Lung (tissue), 12 donors: ENCODE data around the gene LINC00237. TPM values are rescaled to one million over a fixed set of nuclear protein-coding genes. Genes with fewer than 3 reads are reported as not detected.

ENCODE experiments used
- ATAC-seq: fragments of 200-7000 bp; cut with Tn5 transposase; one replicate; pipeline ENCODE4 v1.9.1; 2020; ENCODE audit warnings: moderate number of reproducible peaks; ENCODE audit not compliant: insufficient read depth, low FRiP score
- DNase-seq, 3 donors: peaks; one replicate each; pipeline ENCODE4 v3.0.0-alpha.2; 2013 to 2017
- H3K27ac ChIP-seq, 2 donors: one replicate each; pipeline ENCODE4 v1.5.1; 2013; ENCODE audit warnings: mild to moderate bottlenecking in 2 of 2, moderate library complexity in 2 of 2, control low read depth in 1 of 2, inconsistent platforms in 1 of 2, low read depth in 1 of 2, low read length in 1 of 2
- H3K27me3 ChIP-seq, 3 donors: one replicate each; pipeline ENCODE4 v1.5.1; 2013; ENCODE audit warnings: low read length in 2 of 3; ENCODE audit not compliant: control insufficient read depth in 3 of 3, insufficient read depth in 3 of 3
- H3K36me3 ChIP-seq, 4 donors: one replicate each; pipeline ENCODE4 v1.5.1; 2013; ENCODE audit warnings: low read length in 4 of 4, mild to moderate bottlenecking in 1 of 4, moderate library complexity in 1 of 4; ENCODE audit not compliant: control insufficient read depth in 4 of 4, insufficient read depth in 4 of 4
- H3K4me1 ChIP-seq, 5 donors: one replicate each; pipeline ENCODE4 v1.5.1; 2013; ENCODE audit warnings: low read length in 5 of 5, mild to moderate bottlenecking in 2 of 5, moderate library complexity in 1 of 5; ENCODE audit not compliant: control insufficient read depth in 5 of 5, insufficient read depth in 5 of 5
- H3K4me3 ChIP-seq: one replicate; pipeline ENCODE4 v1.5.1; 2013; ENCODE audit warnings: mild to moderate bottlenecking, control low read depth, moderate library complexity
- H3K9ac ChIP-seq, 2 donors: one replicate each; pipeline ENCODE4 v1.5.1; 2013; ENCODE audit warnings: low read length in 2 of 2, control low read depth in 1 of 2; ENCODE audit not compliant: insufficient read depth in 1 of 2
- H3K9me3 ChIP-seq, 4 donors: one replicate each; pipeline ENCODE4 v1.5.1; 2013; ENCODE audit warnings: low read length in 3 of 4, mild to moderate bottlenecking in 1 of 4, moderate library complexity in 1 of 4; ENCODE audit not compliant: control insufficient read depth in 4 of 4, insufficient read depth in 3 of 4
- WGBS, 2 donors: extraction: QIAGEN DNeasy Blood & Tissue Kit; methylation state at CpG; one replicate each; pipeline ENCODE4 v1.1.7; 2013; 5-methylcytosine and 5-hydroxymethylcytosine counted together
- polyA plus RNA-seq, 2 donors: library from polyadenylated mRNA; stranded (reverse); fragments of 200-250 nt; gene quantifications; one replicate each; pipeline ENCODE4 v1.2.1, GENCODE V29; 2013
- total RNA-seq, 2 donors: library from RNA; depleted of rRNA in 1 of 2; stranded (reverse); fragments of >200 nt in 1 of 2; gene quantifications; one replicate each; pipeline ENCODE4 v1.2.1, GENCODE V29; 2014 to 2021
- TF ChIP-seq, protein P1 (sequence below): IDR thresholded peaks from 2 replicates; pipeline ENCODE4 v1.5.1; 2012; ENCODE audit warnings: mild to moderate bottlenecking; ENCODE audit errors: control extremely low read depth, extremely low read depth
- donor health status: control.
- donor health status: control.
- donor health status: Bipolar disorder and iron deficiency.
- donor health status: healthy.
- donor health status: DM: yes; HTN: yes; CAD: no.

Gene LINC00237
- total and polyA plus RNA-seq, 4 donors, result 0.03 TPM; not detected in 3

DNA sequence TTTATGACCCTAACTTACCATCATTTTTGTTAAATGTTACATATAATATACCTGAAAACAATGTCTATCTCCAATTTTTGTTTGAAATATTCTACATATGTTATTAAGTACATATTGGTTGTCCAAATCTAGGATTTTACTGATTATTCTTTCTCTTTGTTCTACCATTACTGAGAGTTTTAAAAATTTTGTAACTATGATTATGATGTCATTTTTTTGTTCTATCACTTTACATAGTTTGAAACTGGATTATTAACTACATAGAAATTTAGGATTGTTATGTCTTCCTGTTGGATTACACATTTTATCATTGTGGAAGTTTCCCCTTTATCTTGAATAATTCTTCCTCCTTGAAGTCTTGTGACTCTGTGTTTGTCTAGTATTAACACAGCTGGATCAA is 41.2 kb downstream of the LINC00237 start:
- no peaks in the 10 kb centered on the region for H3K36me3 ChIP-seq
- H3K27me3 ChIP-seq, result no peaks in the 10 kb centered on the region
- H3K4me1 ChIP-seq, result no peaks in the 10 kb centered on the region
- ATAC-seq, result no peak
- TF ChIP-seq, protein P1, sequence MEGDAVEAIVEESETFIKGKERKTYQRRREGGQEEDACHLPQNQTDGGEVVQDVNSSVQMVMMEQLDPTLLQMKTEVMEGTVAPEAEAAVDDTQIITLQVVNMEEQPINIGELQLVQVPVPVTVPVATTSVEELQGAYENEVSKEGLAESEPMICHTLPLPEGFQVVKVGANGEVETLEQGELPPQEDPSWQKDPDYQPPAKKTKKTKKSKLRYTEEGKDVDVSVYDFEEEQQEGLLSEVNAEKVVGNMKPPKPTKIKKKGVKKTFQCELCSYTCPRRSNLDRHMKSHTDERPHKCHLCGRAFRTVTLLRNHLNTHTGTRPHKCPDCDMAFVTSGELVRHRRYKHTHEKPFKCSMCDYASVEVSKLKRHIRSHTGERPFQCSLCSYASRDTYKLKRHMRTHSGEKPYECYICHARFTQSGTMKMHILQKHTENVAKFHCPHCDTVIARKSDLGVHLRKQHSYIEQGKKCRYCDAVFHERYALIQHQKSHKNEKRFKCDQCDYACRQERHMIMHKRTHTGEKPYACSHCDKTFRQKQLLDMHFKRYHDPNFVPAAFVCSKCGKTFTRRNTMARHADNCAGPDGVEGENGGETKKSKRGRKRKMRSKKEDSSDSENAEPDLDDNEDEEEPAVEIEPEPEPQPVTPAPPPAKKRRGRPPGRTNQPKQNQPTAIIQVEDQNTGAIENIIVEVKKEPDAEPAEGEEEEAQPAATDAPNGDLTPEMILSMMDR, result no peak
- DNase-seq, result no peak
- no peak overlapping the region for H3K9ac ChIP-seq
- H3K27ac ChIP-seq, result no peak overlapping the region
- H3K9me3 ChIP-seq, result peaks cover 0 to 6% (median 0%) of the 10 kb centered on the region in 4 donors
- H3K4me3 ChIP-seq, result no peak overlapping the region

DNA sequence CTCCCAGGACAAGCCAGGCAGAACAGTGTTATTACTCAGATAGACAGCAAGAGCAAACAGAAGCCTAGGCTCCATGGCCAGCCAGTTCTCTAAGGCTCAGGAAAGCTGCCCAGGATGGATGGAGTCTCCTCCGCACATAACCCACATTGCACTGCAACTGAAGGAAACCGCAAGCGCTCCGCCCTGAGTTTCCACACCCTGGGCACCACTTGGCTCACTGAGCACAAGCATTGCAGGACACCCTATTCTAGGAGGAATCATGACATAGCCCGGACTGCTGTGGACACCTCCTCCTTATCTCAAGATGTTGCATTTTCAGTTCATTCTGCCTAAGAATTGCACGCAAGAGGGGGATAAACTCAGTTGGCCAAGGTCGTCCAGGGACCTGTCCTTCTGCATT is 42.9 kb downstream of the LINC00237 start:
- Histone ChIP-seq H3K4me1 (no peaks in the 10 kb centered on the region), H3K9me3 (peaks cover 0 to 6% (median 0%) of the 10 kb centered on the region in 4 donors), H3K9ac (no peak overlapping the region), H3K36me3 (no peaks in the 10 kb centered on the region), H3K27me3 (no peaks in the 10 kb centered on the region), H3K4me3 (no peak overlapping the region), H3K27ac (no peak overlapping the region)
- DNase-seq (no peak), ATAC-seq (no peak)
- WGBS, 2 donors, result 82 to 87% methylated on average over 7 of the region's 7 CpGs
- TF ChIP-seq, protein P1, result no peak

DNA sequence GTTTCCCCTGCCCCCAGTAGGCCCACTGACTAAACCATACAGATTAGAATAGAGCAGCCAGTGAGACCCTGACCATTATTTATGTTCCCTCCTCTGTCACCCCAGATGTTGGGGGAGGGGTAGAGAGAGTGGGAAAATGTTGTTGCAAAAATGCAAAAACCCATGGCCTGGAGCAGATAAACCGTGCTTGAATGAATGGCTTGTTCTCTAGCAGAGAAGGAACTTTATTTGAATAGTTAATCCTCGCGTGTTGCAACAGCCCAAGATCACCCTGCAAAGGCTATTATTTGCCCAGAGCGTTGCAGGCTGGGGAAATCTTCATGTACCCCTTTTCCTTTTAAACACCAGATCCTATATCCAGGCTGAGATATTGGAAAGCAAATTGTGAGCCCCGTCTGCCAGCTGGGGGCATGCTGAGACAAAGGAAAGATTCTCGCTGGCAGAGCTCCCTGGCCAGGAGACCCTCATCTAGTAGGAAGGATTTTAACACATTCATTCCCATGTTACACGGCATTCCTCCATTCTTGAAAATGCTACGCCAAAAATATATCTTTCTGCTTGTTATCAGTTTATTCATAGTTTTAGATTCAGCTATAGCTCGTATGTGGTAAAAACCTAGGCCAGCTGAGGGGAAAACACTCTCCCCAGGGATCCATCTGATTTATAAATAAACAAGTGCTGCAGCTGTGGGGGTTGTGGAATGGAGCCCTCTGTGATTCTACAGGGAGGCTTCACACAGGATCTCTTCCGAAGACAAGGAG is 53.0 kb downstream of the LINC00237 start:
- WGBS, 2 donors, result 26 to 35% methylated on average over 10 of the region's 10 CpGs
- Histone ChIP-seq H3K27ac (no peak overlapping the region), H3K4me1 (no peaks in the 10 kb centered on the region), H3K9ac (no peak overlapping the region), H3K27me3 (peaks cover 0 to 3% (median 2%) of the 10 kb centered on the region in 3 donors), H3K36me3 (no peaks in the 10 kb centered on the region), H3K4me3 (no peak overlapping the region), H3K9me3 (peaks cover 0 to 4% (median 0%) of the 10 kb centered on the region in 4 donors)
- ATAC-seq, result no peak
- peak; percentile 31 to 61 (median 46) for DNase-seq
- TF ChIP-seq, protein P1, result no peak

DNA sequence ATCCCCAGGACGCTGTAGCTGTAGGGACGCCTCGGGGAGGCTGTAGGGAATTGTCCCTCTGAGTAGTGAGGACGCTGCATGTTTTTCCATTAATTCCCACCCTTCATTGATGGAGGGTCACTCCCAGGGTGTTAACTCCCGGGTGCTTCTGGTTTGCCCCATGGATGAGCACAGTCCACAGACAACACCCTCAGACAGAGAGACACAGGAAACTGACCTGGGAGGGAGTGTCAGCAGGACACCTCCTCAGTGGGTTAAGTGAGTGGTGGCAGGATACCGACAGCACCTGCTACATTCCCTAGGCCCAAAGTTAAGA is 53.5 kb downstream of the LINC00237 start:
- no peak overlapping the region for H3K27ac ChIP-seq
- peaks cover 0 to 4% (median 0%) of the 10 kb centered on the region in 4 donors for H3K9me3 ChIP-seq
- H3K27me3 ChIP-seq, result peaks cover 0 to 3% (median 2%) of the 10 kb centered on the region in 3 donors
- H3K36me3 ChIP-seq, result no peaks in the 10 kb centered on the region
- WGBS, 2 donors, result 74 to 78% methylated on average over 6 of the region's 6 CpGs
- no peak overlapping the region for H3K4me3 ChIP-seq
- DNase-seq (no peak), ATAC-seq (no peak)
- H3K9ac ChIP-seq, result no peak overlapping the region
- H3K4me1 ChIP-seq, result no peaks in the 10 kb centered on the region
- TF ChIP-seq, protein P1, result no peak
